Measurements from ENCODE around the gene PPP6R3. TPM values are rescaled to one million over a fixed set of nuclear protein-coding genes. Genes with fewer than 3 reads are reported as not detected.

Gene PPP6R3
- total and polyA plus RNA-seq, 2 experiments from 2014 or later: 41.9 to 118 TPM

- no peak for TF ChIP-seq CTCF (IDR thresholded peaks at IDR 0.05; ENCODE audit: low read depth, low read length)
- no peak for DNase-seq (ENCODE audit: low read depth in 1 of 2, low spot score in 1 of 2)
- Histone ChIP-seq H3K27ac (no peak overlapping the region), H3K27me3 (no peaks in the 10 kb centered on the region), H3K9me3 (ENCODE audit: low read depth) (no peaks in the 10 kb centered on the region), H3K36me3 (peaks cover 19% of the 10 kb centered on the region), H3K4me1 (ENCODE audit: low read depth) (no peaks in the 10 kb centered on the region), H3K4me3 (no peak overlapping the region)
Measured at GRCh38 chr11:68424981-68425865, 35.3 kb upstream of the PPP6R3 start.

- no peak for TF ChIP-seq CTCF (IDR thresholded peaks at IDR 0.05; ENCODE audit: low read depth, low read length)
- Histone ChIP-seq H3K36me3 (peaks cover 19% of the 10 kb centered on the region), H3K9me3 (ENCODE audit: low read depth) (no peaks in the 10 kb centered on the region), H3K4me1 (ENCODE audit: low read depth) (no peaks in the 10 kb centered on the region), H3K27ac (no peak overlapping the region), H3K27me3 (no peaks in the 10 kb centered on the region), H3K4me3 (no peak overlapping the region)
- DNase-seq (ENCODE audit: low read depth in 1 of 2, low spot score in 1 of 2): no peak
Measured at GRCh38 chr11:68425866-68426380, 34.6 kb upstream of the PPP6R3 start.

- H3K4me3 ChIP-seq: no peak overlapping the region
- no peaks in the 10 kb centered on the region for H3K9me3 ChIP-seq (ENCODE audit: low read depth)
- TF ChIP-seq CTCF (IDR thresholded peaks at IDR 0.05; ENCODE audit: low read depth, low read length): no peak
- H3K36me3 ChIP-seq: peaks cover 17% of the 10 kb centered on the region
- DNase-seq (ENCODE audit: low read depth in 1 of 2, low spot score in 1 of 2): no peak
- peaks cover 5% of the 10 kb centered on the region for H3K4me1 ChIP-seq (ENCODE audit: low read depth)
- H3K27ac ChIP-seq: no peak overlapping the region
- H3K27me3 ChIP-seq: no peaks in the 10 kb centered on the region
Measured at GRCh38 chr11:68429661-68430060, 30.9 kb upstream of the PPP6R3 start.

DNA sequence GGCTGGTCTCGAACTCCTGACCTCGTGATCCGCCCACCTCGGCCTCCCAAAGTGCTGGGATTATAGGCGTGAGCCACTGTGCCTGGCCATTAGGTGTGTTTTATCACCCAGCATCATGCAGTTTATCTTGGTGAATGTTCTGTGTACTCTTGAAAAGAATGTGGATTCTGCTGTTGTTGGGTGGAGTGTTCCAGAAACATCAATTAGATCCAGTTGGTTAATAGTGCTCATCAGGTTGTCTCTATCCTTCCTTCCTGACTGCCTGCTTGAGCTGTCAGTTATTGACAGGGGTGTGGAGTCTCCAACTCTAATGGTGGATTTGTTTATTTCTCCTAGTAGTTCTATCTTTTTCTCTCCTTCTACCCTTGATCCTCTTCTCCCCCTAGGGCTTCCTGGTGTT lies 30.2 kb upstream of the PPP6R3 start:
- Histone ChIP-seq H3K9me3 (ENCODE audit: low read depth) (no peaks in the 10 kb centered on the region), H3K27me3 (no peaks in the 10 kb centered on the region), H3K4me1 (ENCODE audit: low read depth) (peaks cover 5% of the 10 kb centered on the region), H3K36me3 (peaks cover 17% of the 10 kb centered on the region), H3K4me3 (no peak overlapping the region), H3K27ac (no peak overlapping the region)
- DNase-seq (ENCODE audit: low read depth in 1 of 2, low spot score in 1 of 2): no peak
- no peak for TF ChIP-seq CTCF (IDR thresholded peaks at IDR 0.05; ENCODE audit: low read depth, low read length)

GRCh38 chr11:68430801-68431200 lies 29.8 kb upstream of the PPP6R3 start:
- H3K4me1 ChIP-seq (ENCODE audit: low read depth): peaks cover 5% of the 10 kb centered on the region
- TF ChIP-seq CTCF (IDR thresholded peaks at IDR 0.05; ENCODE audit: low read depth, low read length): no peak
- H3K27ac ChIP-seq: no peak overlapping the region
- H3K9me3 ChIP-seq (ENCODE audit: low read depth): no peaks in the 10 kb centered on the region
- no peak for DNase-seq (ENCODE audit: low read depth in 1 of 2, low spot score in 1 of 2)
- no peak overlapping the region for H3K4me3 ChIP-seq
- H3K36me3 ChIP-seq: peaks cover 15% of the 10 kb centered on the region
- H3K27me3 ChIP-seq: no peaks in the 10 kb centered on the region

All from cardiac muscle cell (in vitro differentiated cells and primary cell).